HL-60 (cell line): ENCODE data around the gene RSBN1L.

Experiments
- DNase-seq, 2 experiments: peaks; one replicate each; pipeline ENCODE4 v3.0.0-alpha.2; 2010 to 2020; ENCODE audit warnings: low read depth in 1 of 2, low spot score in 1 of 2
- H3K27ac ChIP-seq: fragments of 250-450 bp; sonication (Bioruptor Pico); replicated peaks from 2 replicates; pipeline ENCODE4 v1.5.1; 2020; ENCODE audit warnings: mild to moderate bottlenecking, moderate library complexity
- H3K27me3 ChIP-seq: fragments of 250-450 bp; sonication (Bioruptor Pico); 2 replicates; pipeline ENCODE4 v1.5.1; 2021; ENCODE audit warnings: mild to moderate bottlenecking, moderate library complexity; ENCODE audit not compliant: insufficient read depth, poor library complexity, severe bottlenecking
- H3K4me3 ChIP-seq: replicated peaks from 2 replicates; pipeline ENCODE4 v1.5.1; 2011; ENCODE audit warnings: mild to moderate bottlenecking, control low read depth, low read length; ENCODE audit not compliant: insufficient read depth
- CTCF ChIP-seq: IDR thresholded peaks from one replicate; pipeline ENCODE4 v1.5.1; 2011; ENCODE audit warnings: low read length, control low read depth, inconsistent platforms; ENCODE audit not compliant: insufficient read depth
- GABPA ChIP-seq: IDR thresholded peaks from 2 replicates; pipeline ENCODE4 v1.6.1; 2012; ENCODE audit warnings: low read depth
- POLR2AphosphoS5 ChIP-seq: IDR thresholded peaks from 2 replicates; pipeline ENCODE4 v1.6.1; 2012; ENCODE audit warnings: low read depth
- REST ChIP-seq: IDR thresholded peaks from 2 replicates; pipeline ENCODE4 v1.6.1; 2012; ENCODE audit warnings: low read depth; ENCODE audit not compliant: insufficient replicate concordance
- SPI1 ChIP-seq: IDR thresholded peaks from 2 replicates; pipeline ENCODE4 v1.6.1; 2012; ENCODE audit warnings: low read depth, mild to moderate bottlenecking, borderline replicate concordance

RSBN1L gene

GRCh38 chr7:77690289-77690688 lies 6.0 kb upstream of the RSBN1L start:
- H3K4me3 ChIP-seq, result no peak overlapping the region
- no peaks in the 10 kb centered on the region for H3K27me3 ChIP-seq
- H3K27ac ChIP-seq, result no peak overlapping the region
- TF ChIP-seq CTCF (no peak), POLR2AphosphoS5 (no peak), GABPA (no peak), REST (no peak), SPI1 (no peak)
- no peak for DNase-seq

- TF ChIP-seq CTCF, result no peak
- no peak for TF ChIP-seq POLR2AphosphoS5
- TF ChIP-seq GABPA, result no peak
- no peak for TF ChIP-seq REST
- TF ChIP-seq SPI1, result no peak
- no peak for DNase-seq
- H3K4me3 ChIP-seq, result no peak overlapping the region
- H3K27me3 ChIP-seq, result no peaks in the 10 kb centered on the region
- no peak overlapping the region for H3K27ac ChIP-seq
Observed at GRCh38 chr7:77691892-77692491, 4.3 kb upstream of the RSBN1L start.

- DNase-seq, result no peak
- Histone ChIP-seq H3K27me3 (no peaks in the 10 kb centered on the region), H3K27ac (no peak overlapping the region), H3K4me3 (peak overlapping the region; percentile 95; the same call in 1 of the 2 replicates)
- no peak for TF ChIP-seq POLR2AphosphoS5
- no peak for TF ChIP-seq CTCF
- no peak for TF ChIP-seq GABPA
- no peak for TF ChIP-seq REST
- no peak for TF ChIP-seq SPI1
Observed at GRCh38 chr7:77693830-77694583, 2.3 kb upstream of the RSBN1L start.
